Activated CD4-positive, alpha-beta T cell treated with anti-CD3 and anti-CD28 coated beads for 36 hours (primary cell): Measurements from ENCODE around the gene OPN4. TPM values are rescaled to one million over a fixed set of nuclear protein-coding genes. Genes with fewer than 3 reads are reported as not detected.
"Not testable (repeated sequence)": the region's sequence is repeated elsewhere in the genome, so short reads cannot be mapped to it uniquely, and the experiment has no call there.

ENCODE experiments used
- ATAC-seq: fragments of 200-7000 bp; cut with Tn5 transposase; one replicate; pipeline ENCODE4 v1.10.0; 2021; ENCODE audit warnings: mild to moderate bottlenecking, moderate library complexity
- CTCF ChIA-PET: fragments of 350-600 bp; sonication (Branson Sonifier 250); formaldehyde crosslinking; loops from one replicate; lab custom pipeline; 2021; ENCODE audit warnings: antibody characterized with exemption; lab: Charles Lee
- POLR2A ChIA-PET: fragments of 350-600 bp; sonication (Branson Sonifier 250); formaldehyde crosslinking; loops from one replicate; lab custom pipeline; 2021; ENCODE audit warnings: antibody characterized with exemption, inconsistent platforms; lab: Charles Lee
- DNase-seq: peaks from one replicate; pipeline ENCODE4 v3.0.0-alpha.2; 2020
- H3K27ac Mint-ChIP-seq: one replicate; pipeline ENCODE4 v1.8.0; 2021; ENCODE audit warnings: mixed read lengths
- H3K27me3 Mint-ChIP-seq: one replicate; pipeline ENCODE4 v1.8.0; 2021; ENCODE audit warnings: mixed read lengths
- H3K36me3 Mint-ChIP-seq: one replicate; pipeline ENCODE4 v1.8.0; 2021; ENCODE audit warnings: low read depth, mixed read lengths
- H3K4me1 Mint-ChIP-seq: one replicate; pipeline ENCODE4 v1.8.0; 2021; ENCODE audit warnings: mixed read lengths
- H3K4me3 Mint-ChIP-seq: one replicate; pipeline ENCODE4 v1.8.0; 2021; ENCODE audit warnings: mild to moderate bottlenecking, moderate library complexity, mixed read lengths
- H3K9me3 Mint-ChIP-seq: one replicate; pipeline ENCODE4 v1.8.0; 2021; ENCODE audit warnings: low read depth, mixed read lengths
- intact Hi-C, 2 experiments: fragments of 100-400 bp; cut with DNase I in 1 of 2; cut with micrococcal nuclease in 1 of 2; formaldehyde crosslinking; loops; one replicate each; pipeline versions ENCODE4 v1.14.2 to v1.15.1; 2022 to 2024; cut with DNase I, micrococcal nuclease
- total RNA-seq, 2 experiments: library from RNA; stranded (reverse); gene quantifications; one replicate each; pipeline ENCODE4 v1.2.3, GENCODE V29; 2021

The OPN4 gene
- total RNA-seq, 2 experiments from 2014 or later = not detected

DNA sequence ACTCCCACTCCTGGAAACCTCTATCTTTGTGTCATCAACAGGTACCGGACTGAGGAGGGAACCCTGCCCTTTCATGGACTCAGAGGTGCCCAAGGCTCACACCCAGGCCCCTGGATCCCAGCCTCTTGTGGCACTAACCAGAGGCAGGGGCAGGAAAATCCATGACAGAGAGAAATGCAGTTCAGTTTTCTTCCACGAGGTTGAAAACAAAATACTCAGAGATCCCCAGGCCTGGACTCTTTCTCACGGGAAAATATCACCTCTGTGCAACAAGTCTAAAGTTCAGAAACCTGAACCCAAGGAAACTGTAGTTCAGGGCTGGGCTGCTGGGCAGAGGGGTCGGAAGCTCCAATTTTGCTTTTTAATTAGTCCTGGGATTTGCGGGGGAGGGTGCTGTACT is 21.4 kb upstream of the OPN4 start:
- Mint-ChIP-seq H3K4me3 (no peak overlapping the region), H3K27me3 (peaks cover 43% of the 10 kb centered on the region), H3K9me3 (no peaks in the 10 kb centered on the region), H3K27ac (no peak overlapping the region), H3K4me1 (no peaks in the 10 kb centered on the region), H3K36me3 (no peaks in the 10 kb centered on the region)
- ChIA-PET POLR2A (no interaction called here), CTCF (no interaction called here)
- intact Hi-C loops = no loop called here
- DNase-seq (no peak), ATAC-seq (no peak)

- ChIA-PET CTCF (no interaction called here), POLR2A (no interaction called here)
- no peaks in the 10 kb centered on the region for H3K4me1 Mint-ChIP-seq
- no peak overlapping the region for H3K27ac Mint-ChIP-seq
- H3K9me3 Mint-ChIP-seq = no peaks in the 10 kb centered on the region
- DNase-seq (no peak), ATAC-seq (no peak)
- intact Hi-C loops = no loop called here
- no peaks in the 10 kb centered on the region for H3K36me3 Mint-ChIP-seq
- peaks cover 39% of the 10 kb centered on the region for H3K27me3 Mint-ChIP-seq
- no peak overlapping the region for H3K4me3 Mint-ChIP-seq
These were observed 18.9 kb upstream of the OPN4 start for GRCh38 chr10:86635402-86635801.

DNA sequence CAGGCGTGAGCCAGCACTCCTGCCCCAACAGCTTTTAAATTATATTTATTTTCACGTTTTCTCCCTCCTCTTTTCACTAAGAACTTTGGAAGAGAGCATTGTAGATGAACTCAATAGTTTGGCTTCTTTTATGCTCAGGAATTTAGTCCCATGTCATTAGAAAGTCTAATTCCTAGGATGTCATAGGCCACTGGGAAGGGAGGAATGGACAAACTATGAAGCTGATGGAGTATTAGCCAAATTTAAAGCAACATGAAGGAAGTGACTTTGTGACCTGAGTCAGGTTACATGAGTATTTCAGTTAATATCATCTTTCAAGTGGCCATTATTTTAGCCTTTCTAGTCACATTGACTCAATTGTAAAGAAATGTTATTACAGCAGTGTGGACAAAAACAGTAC is 18.0 kb upstream of the OPN4 start:
- intact Hi-C loops = no loop called here
- H3K36me3 Mint-ChIP-seq = no peaks in the 10 kb centered on the region
- peaks cover 33% of the 10 kb centered on the region for H3K27me3 Mint-ChIP-seq
- POLR2A ChIA-PET = interaction anchor here (0.5 kb wide), 1 partner anchor 892 kb away, joined by 3 read pairs; no protein-coding TSS in a partner anchor
- H3K27ac Mint-ChIP-seq = no peak overlapping the region
- no peaks in the 10 kb centered on the region for H3K9me3 Mint-ChIP-seq
- no peak overlapping the region for H3K4me3 Mint-ChIP-seq
- CTCF ChIA-PET = interaction anchor here (1.4 kb wide), 1 partner anchor 302 kb away, joined by 4 read pairs; no protein-coding TSS in a partner anchor
- H3K4me1 Mint-ChIP-seq = no peaks in the 10 kb centered on the region
- ATAC-seq (no peak), DNase-seq (no peak)

DNA sequence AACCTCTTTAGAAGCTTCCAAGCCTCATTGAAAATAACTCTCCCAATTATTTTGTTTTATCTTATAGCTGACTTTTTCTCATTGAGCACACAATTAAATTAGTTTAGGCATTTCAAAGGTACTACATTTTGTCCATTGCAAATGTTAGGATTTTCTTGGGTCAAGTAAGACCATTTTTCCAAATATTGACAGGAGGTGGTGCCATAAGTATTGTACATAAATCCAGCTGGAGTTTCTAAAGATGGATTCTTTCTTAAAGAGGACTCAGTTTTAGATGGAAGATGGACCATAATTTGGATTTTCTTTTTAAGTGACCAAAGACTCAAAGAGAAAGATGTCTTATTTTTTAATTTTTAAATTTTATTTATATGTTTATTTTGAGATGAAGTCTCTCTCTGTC is 12.3 kb upstream of the OPN4 start:
- DNase-seq (no peak), ATAC-seq (no peak)
- ChIA-PET CTCF (interaction anchor here (0.6 to 1.3 kb wide), 2 partner anchors 13 to 136 kb away, joined by 3 to 4 read pairs; no protein-coding TSS in a partner anchor), POLR2A (no interaction called here)
- Mint-ChIP-seq H3K4me3 (no peak overlapping the region), H3K9me3 (peaks cover 2% of the 10 kb centered on the region), H3K36me3 (no peaks in the 10 kb centered on the region), H3K27ac (no peak overlapping the region), H3K27me3 (peaks cover 10% of the 10 kb centered on the region), H3K4me1 (peaks cover 13% of the 10 kb centered on the region)
- intact Hi-C loops = loop anchor here in 1 of 2 experiments (5.0 kb wide), 1 partner anchor 245 kb away; no protein-coding TSS in a partner anchor

DNA sequence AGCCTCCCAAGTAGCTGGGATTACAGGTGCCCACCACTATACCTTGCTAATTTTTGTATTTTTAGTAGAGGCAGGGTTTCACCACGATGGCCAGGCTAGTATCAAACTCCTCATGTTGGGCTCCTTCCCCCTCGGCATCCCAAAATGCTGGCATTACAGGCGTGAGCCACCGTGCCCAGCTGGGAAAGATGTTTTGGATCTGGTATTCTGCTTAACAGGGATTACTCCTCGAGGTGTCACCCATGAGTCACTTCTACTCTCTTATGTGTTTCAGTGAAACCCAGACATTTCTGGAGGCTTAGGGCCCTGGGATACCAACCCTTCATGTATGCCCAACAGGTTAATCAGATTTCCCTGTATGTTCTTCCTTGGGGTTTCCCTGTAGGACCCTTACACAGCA is 11.8 kb upstream of the OPN4 start:
- intact Hi-C loops = loop anchor here in 1 of 2 experiments (5.0 kb wide), 1 partner anchor 245 kb away; no protein-coding TSS in a partner anchor
- no peak for ATAC-seq
- DNase-seq = no peak
- ChIA-PET POLR2A (no interaction called here), CTCF (interaction anchor here (1.3 kb wide), 1 partner anchor 13 kb away, joined by 4 read pairs; no protein-coding TSS in a partner anchor)
- H3K4me1 Mint-ChIP-seq = peaks cover 13% of the 10 kb centered on the region
- no peak overlapping the region for H3K4me3 Mint-ChIP-seq
- H3K27ac Mint-ChIP-seq = no peak overlapping the region
- peaks cover 2% of the 10 kb centered on the region for H3K9me3 Mint-ChIP-seq
- H3K36me3 Mint-ChIP-seq = no peaks in the 10 kb centered on the region
- H3K27me3 Mint-ChIP-seq = peaks cover 8% of the 10 kb centered on the region

- DNase-seq (peak; percentile 49), ATAC-seq (peak; percentile 78)
- ChIA-PET CTCF (interaction anchor here (1.1 kb wide), 1 partner anchor 9 kb away, joined by 3 read pairs; no protein-coding TSS in a partner anchor), POLR2A (no interaction called here)
- intact Hi-C loops = loop anchor here in 1 of 2 experiments (5.0 kb wide), 1 partner anchor 247 kb away; no protein-coding TSS in a partner anchor
- Mint-ChIP-seq H3K27me3 (peaks cover 8% of the 10 kb centered on the region), H3K27ac (no peak overlapping the region), H3K4me1 (peaks cover 13% of the 10 kb centered on the region), H3K9me3 (peaks cover 2% of the 10 kb centered on the region), H3K36me3 (no peaks in the 10 kb centered on the region), H3K4me3 (no peak overlapping the region)
These were observed 10.1 kb upstream of the OPN4 start for GRCh38 chr10:86644152-86644793.

- Mint-ChIP-seq H3K4me3 (no peak overlapping the region), H3K4me1 (peaks cover 13% of the 10 kb centered on the region), H3K9me3 (peaks cover 2% of the 10 kb centered on the region), H3K27me3 (peaks cover 5% of the 10 kb centered on the region), H3K36me3 (no peaks in the 10 kb centered on the region), H3K27ac (no peak overlapping the region)
- intact Hi-C loops = loop anchor here in 1 of 2 experiments (5.0 kb wide), 1 partner anchor 248 kb away; no protein-coding TSS in a partner anchor
- ChIA-PET CTCF (interaction anchor here (0.5 to 1.1 kb wide), 2 partner anchors 8 to 112 kb away, joined by 3 read pairs; no protein-coding TSS in a partner anchor), POLR2A (no interaction called here)
- no peak for DNase-seq
- ATAC-seq = peak; percentile 55
These were observed 9.4 kb upstream of the OPN4 start for GRCh38 chr10:86644794-86645445.

GRCh38 chr10:86645621-86646165 is 8.7 kb upstream of the OPN4 start:
- H3K36me3 Mint-ChIP-seq, POLR2A ChIA-PET, CTCF ChIA-PET, H3K9me3 Mint-ChIP-seq, H3K4me3 Mint-ChIP-seq, H3K27ac Mint-ChIP-seq, H3K27me3 Mint-ChIP-seq, intact Hi-C loops, ATAC-seq, DNase-seq: not testable (repeated sequence)
- peaks cover 13% of the 10 kb centered on the region for H3K4me1 Mint-ChIP-seq

DNA sequence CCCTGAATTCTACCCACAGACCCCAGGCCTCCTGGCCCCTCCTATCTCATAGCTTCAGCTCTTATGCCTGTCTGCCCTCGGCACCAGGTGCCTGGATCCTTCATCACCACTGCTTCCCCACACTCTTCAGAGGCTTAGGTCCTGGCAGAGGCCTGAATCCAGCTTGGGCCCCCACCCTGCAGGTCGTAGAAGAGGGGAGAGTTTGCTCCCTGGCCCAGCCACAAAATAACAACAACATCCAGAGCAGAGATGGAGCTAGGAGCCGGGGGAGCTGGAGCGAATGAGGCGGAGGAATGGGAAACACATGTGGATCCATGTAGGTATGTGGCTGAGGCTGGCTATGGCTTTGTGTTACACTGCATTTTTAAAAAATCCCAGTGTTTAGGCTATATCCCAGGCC is 7.8 kb upstream of the OPN4 start:
- ATAC-seq (no peak), DNase-seq (no peak)
- peaks cover 2% of the 10 kb centered on the region for H3K9me3 Mint-ChIP-seq
- intact Hi-C loops = no loop called here
- ChIA-PET POLR2A (no interaction called here), CTCF (no interaction called here)
- H3K27me3 Mint-ChIP-seq = peaks cover 2% of the 10 kb centered on the region
- H3K36me3 Mint-ChIP-seq = no peaks in the 10 kb centered on the region
- no peak overlapping the region for H3K27ac Mint-ChIP-seq
- no peak overlapping the region for H3K4me3 Mint-ChIP-seq
- peaks cover 13% of the 10 kb centered on the region for H3K4me1 Mint-ChIP-seq

DNA sequence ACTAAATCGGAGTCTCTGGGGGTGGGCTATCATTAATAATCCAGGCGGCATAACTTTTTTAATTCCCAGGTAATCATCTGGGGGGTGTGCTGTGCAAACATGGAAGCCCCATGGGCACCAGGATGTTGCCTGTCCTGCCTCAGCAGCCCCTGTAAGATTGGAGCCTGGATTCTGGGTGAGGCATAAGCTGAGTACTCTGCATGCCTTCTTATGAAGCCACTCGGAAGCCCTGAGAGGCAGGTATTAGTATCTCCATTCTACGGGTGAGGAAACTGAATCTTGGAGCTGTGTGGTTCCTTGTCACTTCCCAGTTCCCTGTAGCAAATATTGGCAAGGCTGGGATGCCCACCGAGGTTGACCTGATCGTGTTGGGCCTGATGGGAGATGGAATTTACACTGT is 7.4 kb upstream of the OPN4 start:
- H3K27ac Mint-ChIP-seq = no peak overlapping the region
- POLR2A ChIA-PET = no interaction called here
- no peaks in the 10 kb centered on the region for H3K36me3 Mint-ChIP-seq
- CTCF ChIA-PET = no interaction called here
- H3K27me3 Mint-ChIP-seq = no peaks in the 10 kb centered on the region
- no peak for DNase-seq
- no peak for ATAC-seq
- peaks cover 13% of the 10 kb centered on the region for H3K4me1 Mint-ChIP-seq
- no peaks in the 10 kb centered on the region for H3K9me3 Mint-ChIP-seq
- intact Hi-C loops = no loop called here
- no peak overlapping the region for H3K4me3 Mint-ChIP-seq

DNA sequence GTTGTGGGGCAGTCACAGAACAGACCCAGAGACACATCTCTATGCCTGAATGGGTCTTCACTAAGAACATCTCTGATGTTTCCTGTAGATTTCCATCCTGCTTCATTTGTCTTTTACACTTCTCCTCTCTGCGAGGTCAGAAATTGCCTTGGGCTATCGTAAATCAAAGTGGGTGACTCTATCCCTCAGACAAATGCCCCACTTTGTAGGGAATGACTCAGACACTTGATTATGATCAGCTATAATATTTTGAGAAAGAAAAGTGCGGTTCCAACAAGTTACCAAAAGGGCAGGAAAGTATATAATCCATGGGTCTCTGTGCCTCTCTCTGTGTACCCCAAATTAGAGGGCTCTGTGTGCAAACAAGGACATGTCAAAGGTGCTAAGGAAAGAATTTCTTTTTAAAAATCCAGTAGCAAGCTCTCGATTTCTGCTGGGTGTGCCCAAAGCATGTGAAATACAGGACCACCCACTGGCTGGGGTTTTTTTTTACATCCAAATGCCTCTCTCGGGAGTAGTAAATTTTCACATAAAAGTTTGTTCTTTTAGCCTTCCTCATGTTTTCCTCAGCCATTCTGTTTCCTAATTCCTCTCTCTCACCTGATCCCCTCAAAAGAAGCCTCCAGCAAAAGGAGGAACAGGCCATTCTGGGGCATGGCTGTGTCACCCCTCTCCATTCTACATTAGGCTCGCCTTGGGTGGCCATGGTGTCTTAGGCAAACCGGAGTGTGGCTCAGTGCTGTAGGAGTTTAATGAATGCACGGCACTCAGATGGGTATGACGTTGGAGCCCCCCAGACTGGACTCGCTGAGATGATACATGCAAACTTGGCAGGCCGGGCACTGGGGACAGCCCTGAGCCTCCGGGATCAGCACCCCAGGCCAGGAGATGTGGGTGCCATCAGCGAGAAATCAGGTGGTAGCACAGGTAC is 6.3 kb upstream of the OPN4 start:
- Mint-ChIP-seq H3K9me3 (no peaks in the 10 kb centered on the region), H3K27ac (no peak overlapping the region), H3K4me3 (no peak overlapping the region), H3K4me1 (peaks cover 13% of the 10 kb centered on the region), H3K27me3 (no peaks in the 10 kb centered on the region), H3K36me3 (no peaks in the 10 kb centered on the region)
- ATAC-seq = no peak
- CTCF ChIA-PET = no interaction called here
- no peak for DNase-seq
- intact Hi-C loops = no loop called here
- POLR2A ChIA-PET = no interaction called here
